Measurements from ENCODE around the gene PIPOX.

PIPOX gene, protein sequence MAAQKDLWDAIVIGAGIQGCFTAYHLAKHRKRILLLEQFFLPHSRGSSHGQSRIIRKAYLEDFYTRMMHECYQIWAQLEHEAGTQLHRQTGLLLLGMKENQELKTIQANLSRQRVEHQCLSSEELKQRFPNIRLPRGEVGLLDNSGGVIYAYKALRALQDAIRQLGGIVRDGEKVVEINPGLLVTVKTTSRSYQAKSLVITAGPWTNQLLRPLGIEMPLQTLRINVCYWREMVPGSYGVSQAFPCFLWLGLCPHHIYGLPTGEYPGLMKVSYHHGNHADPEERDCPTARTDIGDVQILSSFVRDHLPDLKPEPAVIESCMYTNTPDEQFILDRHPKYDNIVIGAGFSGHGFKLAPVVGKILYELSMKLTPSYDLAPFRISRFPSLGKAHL

DNA sequence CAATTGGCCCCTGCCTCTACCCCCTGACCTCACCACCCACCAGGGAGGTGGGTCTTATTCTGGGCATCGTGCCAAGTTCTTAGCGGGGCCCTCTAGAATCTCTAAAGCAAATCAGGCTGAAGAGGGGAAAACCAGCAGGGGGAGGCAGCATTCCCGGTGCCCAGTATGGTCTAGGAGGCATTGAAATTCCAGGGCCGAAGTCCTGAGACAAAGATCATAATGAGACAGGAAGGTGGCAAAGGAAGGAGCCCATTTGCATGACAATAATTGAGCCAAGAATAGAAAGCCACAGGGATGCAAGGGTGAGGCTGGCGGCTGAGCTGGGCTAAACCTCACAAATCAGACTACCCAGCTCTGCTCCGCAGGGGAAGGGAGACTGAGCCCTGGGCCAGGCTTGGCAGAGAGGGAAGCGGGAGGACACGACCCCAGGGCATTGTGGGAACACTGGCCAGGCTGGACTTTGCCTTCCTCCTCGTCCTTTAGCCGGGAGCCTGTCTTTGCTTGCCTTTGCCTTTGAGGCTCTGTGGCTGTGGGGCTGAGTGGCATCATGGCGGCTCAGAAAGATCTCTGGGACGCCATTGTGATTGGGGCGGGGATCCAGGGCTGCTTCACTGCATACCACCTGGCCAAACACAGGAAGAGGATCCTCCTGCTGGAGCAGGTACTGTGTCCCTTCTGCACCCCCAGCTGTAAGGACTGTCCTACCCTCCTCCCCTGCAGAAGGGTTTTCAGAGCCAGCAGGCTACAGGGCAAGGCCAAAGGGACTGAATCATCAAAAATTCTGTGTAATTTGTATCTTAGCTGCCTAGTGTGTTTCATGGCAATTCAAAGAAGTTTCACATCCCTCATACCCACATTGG is at the start of gene PIPOX:
Gene PIPOX (plus strand): TSS at position 463 of the 860 bp plus-strand sequence. CDS start 85 bp downstream, at position 548.
- in situ Hi-C loops (cut with HindIII; ENCODE audit: low sequenced_read_pairs) = loop anchor here (5.0 kb wide), 1 partner anchor 39 kb away; no protein-coding TSS in a partner anchor
- DNase-seq (ENCODE audit: low read depth) = peak; percentile 43
- H3K4me3 ChIP-seq (ENCODE audit: low read depth, low read length) = no peak within 1 kb of the TSS
- TF ChIP-seq CTCF (IDR thresholded peaks at IDR 0.05; ENCODE audit: low read depth, low read length, missing control alignments) = peak; percentile 39

GRCh38 chr17:28993645-28994426 is 49.1 kb upstream of the PIPOX start:
- H3K4me3 ChIP-seq (ENCODE audit: low read depth, low read length) = no peak overlapping the region
- in situ Hi-C loops (cut with HindIII; ENCODE audit: low sequenced_read_pairs) = no loop called here
- no peak for DNase-seq (ENCODE audit: low read depth)
- TF ChIP-seq CTCF (IDR thresholded peaks at IDR 0.05; ENCODE audit: low read depth, low read length, missing control alignments) = no peak

GRCh38 chr17:28996554-28997096 is 46.3 kb upstream of the PIPOX start:
- H3K4me3 ChIP-seq (ENCODE audit: low read depth, low read length) = no peak overlapping the region
- in situ Hi-C loops (cut with HindIII; ENCODE audit: low sequenced_read_pairs) = no loop called here
- DNase-seq (ENCODE audit: low read depth) = no peak
- TF ChIP-seq CTCF (IDR thresholded peaks at IDR 0.05; ENCODE audit: low read depth, low read length, missing control alignments) = no peak

GRCh38 chr17:28997806-28998205 is 45.1 kb upstream of the PIPOX start:
- in situ Hi-C loops (cut with HindIII; ENCODE audit: low sequenced_read_pairs) = no loop called here
- no peak for DNase-seq (ENCODE audit: low read depth)
- TF ChIP-seq CTCF (IDR thresholded peaks at IDR 0.05; ENCODE audit: low read depth, low read length, missing control alignments) = no peak
- H3K4me3 ChIP-seq (ENCODE audit: low read depth, low read length) = no peak overlapping the region

GRCh38 chr17:28999206-28999605 is 43.7 kb upstream of the PIPOX start:
- in situ Hi-C loops (cut with HindIII; ENCODE audit: low sequenced_read_pairs) = no loop called here
- TF ChIP-seq CTCF (IDR thresholded peaks at IDR 0.05; ENCODE audit: low read depth, low read length, missing control alignments) = no peak
- no peak overlapping the region for H3K4me3 ChIP-seq (ENCODE audit: low read depth, low read length)
- DNase-seq (ENCODE audit: low read depth) = no peak

GRCh38 chr17:29000973-29001372 is 42.0 kb upstream of the PIPOX start:
- DNase-seq (ENCODE audit: low read depth) = no peak
- in situ Hi-C loops (cut with HindIII; ENCODE audit: low sequenced_read_pairs) = no loop called here
- TF ChIP-seq CTCF (IDR thresholded peaks at IDR 0.05; ENCODE audit: low read depth, low read length, missing control alignments) = no peak
- no peak overlapping the region for H3K4me3 ChIP-seq (ENCODE audit: low read depth, low read length)

Measured in astrocyte of the cerebellum (primary cell).